AG04449 (cell line): Measurements from ENCODE around the gene MGRN1.
A peak's percentile ranks its signal among the peaks of the same experiment; 100 is the strongest.

Experiments
- CTCF ChIA-PET: fragments of 350-600 bp; formaldehyde crosslinking; extraction: SDS; loops from one replicate; lab custom pipeline; 2021; ENCODE audit warnings: antibody characterized with exemption; lab: Yijun Ruan, JAX
- POLR2A ChIA-PET: fragments of 400-600, 350-600 bp; formaldehyde crosslinking; extraction: SDS; loops from one replicate; lab custom pipeline; 2020; ENCODE audit warnings: antibody characterized with exemption, inconsistent platforms; lab: Yijun Ruan, JAX
- DNase-seq: peaks from one replicate; pipeline ENCODE4 v3.0.0-alpha.2; 2010; ENCODE audit warnings: low read depth, low spot score
- H3K4me3 ChIP-seq: 2 replicates; pipeline ENCODE4 v1.5.1; 2011; ENCODE audit warnings: low read depth, mild to moderate bottlenecking, control low read depth, low read length
- CTCF ChIP-seq: IDR thresholded peaks from one replicate; pipeline ENCODE4 v1.5.1; 2011; ENCODE audit warnings: mild to moderate bottlenecking, moderate library complexity, low read length, control low read depth, inconsistent platforms; ENCODE audit not compliant: insufficient read depth; ENCODE audit errors: missing control alignments

MGRN1 gene

GRCh38 chr16:4724661-4725270 lies 100.1 kb downstream of the MGRN1 start:
- no peak for TF ChIP-seq CTCF
- ChIA-PET CTCF (interaction anchor here (1.4 kb wide), 1 partner anchor 231 kb away, joined by 3 read pairs; no protein-coding TSS in a partner anchor), POLR2A (no interaction called here)
- H3K4me3 ChIP-seq = no peak overlapping the region
- DNase-seq = no peak

GRCh38 chr16:4726616-4727015 lies 102.0 kb downstream of the MGRN1 start:
- TF ChIP-seq CTCF = no peak
- POLR2A ChIA-PET = no interaction called here
- CTCF ChIA-PET = no interaction called here
- no peak for DNase-seq
- H3K4me3 ChIP-seq = no peak overlapping the region

GRCh38 chr16:4728676-4729075 lies 104.0 kb downstream of the MGRN1 start:
- TF ChIP-seq CTCF = no peak
- H3K4me3 ChIP-seq = no peak overlapping the region
- ChIA-PET POLR2A (no interaction called here), CTCF (no interaction called here)
- no peak for DNase-seq

GRCh38 chr16:4729876-4730275 lies 105.2 kb downstream of the MGRN1 start:
- TF ChIP-seq CTCF = no peak
- CTCF ChIA-PET = no interaction called here
- POLR2A ChIA-PET = interaction anchor here (0.6 kb wide), 1 partner anchor 99 kb away, joined by 3 read pairs; no protein-coding TSS in a partner anchor

GRCh38 chr16:4733211-4733742 lies 108.7 kb downstream of the MGRN1 start:
- DNase-seq = no peak
- no peak for TF ChIP-seq CTCF
- ChIA-PET POLR2A (interaction anchor here (1.3 to 2.1 kb wide), 4 partner anchors 12 to 339 kb away, joined by 3 to 15 read pairs (median 8); partner anchors contain the start of gene ROGDI), CTCF (interaction anchor here (2.4 kb wide), 1 partner anchor 222 kb away, joined by 8 read pairs; no protein-coding TSS in a partner anchor)
- peak overlapping the region; percentile 97 for H3K4me3 ChIP-seq

More at GRCh38 chr16:4729876-4730275, 105.2 kb downstream of the MGRN1 start:
- no peak for DNase-seq
- H3K4me3 ChIP-seq = no peak overlapping the region

- ChIA-PET POLR2A (interaction anchor here (0.8 to 2.1 kb wide), 9 partner anchors 9 to 339 kb away, joined by 3 to 15 read pairs (median 6); partner anchors contain the start of genes NUDT16L1, ROGDI and ZNF500), CTCF (interaction anchor here (1.1 to 2.4 kb wide), 3 partner anchors 33 to 223 kb away, joined by 3 to 8 read pairs (median 5); partner anchors contain the start of gene ZNF500)
- no peak for DNase-seq
- H3K4me3 ChIP-seq = peak overlapping the region; percentile 97
- TF ChIP-seq CTCF = no peak
Observed at GRCh38 chr16:4733747-4734062, 109.1 kb downstream of the MGRN1 start.
